Keratinocyte (primary cell): Measurements from ENCODE around the gene HYPK. TPM values are rescaled to one million over a fixed set of nuclear protein-coding genes. Genes with fewer than 3 reads are reported as not detected.
A peak's percentile ranks its signal among the peaks of the same experiment; 100 is the strongest.

Source experiments
- DNase-seq: peaks from one replicate; pipeline ENCODE4 v3.0.0-alpha.2; 2011; ENCODE audit warnings: low read depth, missing footprints, low spot score
- FAIRE-seq: peaks from 2 replicates; lab custom pipeline; 2011; peaks lifted over from hg19 to GRCh38; lab: Jason Lieb, UNC
- H2AFZ ChIP-seq: 2 replicates; pipeline ENCODE4 v1.6.0; 2012; ENCODE audit warnings: low read length, control low read depth, inconsistent platforms; ENCODE audit not compliant: control insufficient read depth
- H3K27ac ChIP-seq: 2 replicates; pipeline ENCODE4 v1.5.1; 2011; ENCODE audit warnings: low read length; ENCODE audit not compliant: control insufficient read depth, insufficient read depth
- H3K27me3 ChIP-seq: 3 replicates; pipeline ENCODE4 v1.6.0; 2011; ENCODE audit warnings: low read length; ENCODE audit not compliant: control insufficient read depth, insufficient read depth; ENCODE audit errors: extremely low read depth
- H3K36me3 ChIP-seq, 2 experiments: 2 replicates in 1 of 2; 3 replicates in 1 of 2; pipeline ENCODE4 v1.5.1; 2011; ENCODE audit warnings: low read length in 2 of 2, mild to moderate bottlenecking in 1 of 2; ENCODE audit not compliant: control insufficient read depth in 2 of 2, insufficient read depth in 2 of 2; ENCODE audit errors: extremely low read depth in 1 of 2
- H3K4me1 ChIP-seq: 3 replicates; pipeline ENCODE4 v1.5.1; 2011; ENCODE audit warnings: low read length; ENCODE audit not compliant: control insufficient read depth, insufficient read depth; ENCODE audit errors: extremely low read depth
- H3K4me2 ChIP-seq: 3 replicates; pipeline ENCODE4 v1.6.0; 2011; ENCODE audit warnings: low read depth, low read length; ENCODE audit not compliant: control insufficient read depth, insufficient read depth; ENCODE audit errors: extremely low read depth
- H3K4me3 ChIP-seq, 3 experiments: fragments of 200-600 bp in 1 of 3; sonication (generic) in 1 of 3; 2 replicates in 2 of 3; 3 replicates in 1 of 3; pipeline ENCODE4 v1.5.1; 2011 to 2016; ENCODE audit warnings: low read length in 3 of 3, mild to moderate bottlenecking in 3 of 3, control low read depth in 2 of 3, inconsistent platforms in 1 of 3, low read depth in 1 of 3, mixed read lengths in 1 of 3, mixed run types in 1 of 3, moderate library complexity in 1 of 3; ENCODE audit not compliant: control insufficient read depth in 2 of 3, insufficient read depth in 2 of 3; ENCODE audit errors: extremely low read depth in 1 of 3
- H3K79me2 ChIP-seq: 2 replicates; pipeline ENCODE4 v1.6.0; 2012; ENCODE audit warnings: low read length; ENCODE audit not compliant: control insufficient read depth, insufficient read depth
- H3K9ac ChIP-seq: 3 replicates; pipeline ENCODE4 v1.6.0; 2011; ENCODE audit warnings: low read length; ENCODE audit not compliant: control insufficient read depth, insufficient read depth; ENCODE audit errors: extremely low read depth
- H3K9me1 ChIP-seq: 3 replicates; pipeline ENCODE4 v1.6.0; 2011; ENCODE audit warnings: low read length; ENCODE audit not compliant: control insufficient read depth, insufficient read depth; ENCODE audit errors: extremely low read depth
- H3K9me3 ChIP-seq: 2 replicates; pipeline ENCODE4 v1.5.1; 2012; ENCODE audit warnings: low read depth, low read length; ENCODE audit not compliant: control insufficient read depth
- H4K20me1 ChIP-seq: 3 replicates; pipeline ENCODE4 v1.6.0; 2011; ENCODE audit warnings: low read length; ENCODE audit not compliant: control insufficient read depth, insufficient read depth; ENCODE audit errors: extremely low read depth
- EZH2 ChIP-seq: IDR thresholded peaks from one replicate; pipeline ENCODE4 v1.6.1; 2012; ENCODE audit warnings: inconsistent platforms, mild to moderate bottlenecking, low read length, moderate library complexity
- dilution Hi-C: fragments of 300-500 bp; cut with MboI; formaldehyde crosslinking; loops from one replicate; pipeline ENCODE4 v1.7.0; 2020; ENCODE audit warnings: low sequenced_read_pairs; ENCODE audit not compliant: extremely low pct_ligation_motif_present
- polyA plus RNA-seq, 5 experiments: library from polyadenylated mRNA; depleted of rRNA in 3 of 5; stranded (reverse) in 3 of 5; stranded (forward) in 1 of 5; unstranded in 1 of 5; fragments of >200 nt; gene quantifications; 1 replicate in 1 of 5; 2 replicates in 3 of 5; 3 replicates in 1 of 5; pipeline versions ENCODE4 v1.2.1 to v1.2.3, GENCODE V29; 2011 to 2012; ENCODE audit warnings: missing spikeins in 2 of 5, low read depth in 1 of 5, low replicate concordance in 1 of 5
- TF ChIP-seq, protein P1 (sequence below), 3 experiments: IDR thresholded peaks in 1 of 3; conservative IDR thresholded peaks in 1 of 3; optimal IDR thresholded peaks in 1 of 3; 2 replicates in 2 of 3; 3 replicates in 1 of 3; pipeline versions ENCODE3 to v1.5.1; 2011; ENCODE audit warnings: low read length in 3 of 3, mild to moderate bottlenecking in 3 of 3, moderate library complexity in 2 of 3, control low read depth in 1 of 3, inconsistent platforms in 1 of 3; ENCODE audit not compliant: insufficient read depth in 2 of 3; ENCODE audit errors: extremely low read depth in 1 of 3

Gene HYPK
- polyA plus RNA-seq, 1 donor (not counting 4 experiments of a cell fraction or from before 2014, with no cell fraction given) = 27.5 TPM

- Histone ChIP-seq H3K4me1 (peaks cover 20% of the 10 kb centered on the region), H3K4me2 (peak overlapping the region; percentile 97), H4K20me1 (no peaks in the 10 kb centered on the region), H3K4me3 (peak overlapping the region; percentile 48 to 92 (median 82)), H3K79me2 (no peaks in the 10 kb centered on the region), H3K9me1 (no peaks in the 10 kb centered on the region), H3K9ac (peak overlapping the region; percentile 87), H3K36me3 (peaks cover 9 to 22% of the 10 kb centered on the region in 2 experiments), H3K27me3 (no peaks in the 10 kb centered on the region), H2AFZ (peak overlapping the region; percentile 35), H3K27ac (peak overlapping the region; percentile 55), H3K9me3 (no peaks in the 10 kb centered on the region)
- TF ChIP-seq, protein P1, sequence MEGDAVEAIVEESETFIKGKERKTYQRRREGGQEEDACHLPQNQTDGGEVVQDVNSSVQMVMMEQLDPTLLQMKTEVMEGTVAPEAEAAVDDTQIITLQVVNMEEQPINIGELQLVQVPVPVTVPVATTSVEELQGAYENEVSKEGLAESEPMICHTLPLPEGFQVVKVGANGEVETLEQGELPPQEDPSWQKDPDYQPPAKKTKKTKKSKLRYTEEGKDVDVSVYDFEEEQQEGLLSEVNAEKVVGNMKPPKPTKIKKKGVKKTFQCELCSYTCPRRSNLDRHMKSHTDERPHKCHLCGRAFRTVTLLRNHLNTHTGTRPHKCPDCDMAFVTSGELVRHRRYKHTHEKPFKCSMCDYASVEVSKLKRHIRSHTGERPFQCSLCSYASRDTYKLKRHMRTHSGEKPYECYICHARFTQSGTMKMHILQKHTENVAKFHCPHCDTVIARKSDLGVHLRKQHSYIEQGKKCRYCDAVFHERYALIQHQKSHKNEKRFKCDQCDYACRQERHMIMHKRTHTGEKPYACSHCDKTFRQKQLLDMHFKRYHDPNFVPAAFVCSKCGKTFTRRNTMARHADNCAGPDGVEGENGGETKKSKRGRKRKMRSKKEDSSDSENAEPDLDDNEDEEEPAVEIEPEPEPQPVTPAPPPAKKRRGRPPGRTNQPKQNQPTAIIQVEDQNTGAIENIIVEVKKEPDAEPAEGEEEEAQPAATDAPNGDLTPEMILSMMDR (optimal IDR thresholded peaks at IDR 0.05 in 1 of 3, IDR thresholded peaks at IDR 0.05 in 1 of 3, conservative IDR thresholded peaks at IDR 0.05 in 1 of 3; ENCODE audit: extremely low read depth in 1 of 3, insufficient read depth in 2 of 3, low read length in 3 of 3) = peak; percentile 76 to 90 (median 85)
- TF ChIP-seq EZH2 = no peak
- dilution Hi-C loops = no loop called here
- DNase-seq (peak; percentile 74), FAIRE-seq (peak; percentile 87)
Measured at GRCh38 chr15:43775411-43775965, 24.9 kb upstream of the HYPK start.

- Histone ChIP-seq H3K4me3 (peak overlapping the region; percentile 48 to 92 (median 82)), H3K9me3 (no peaks in the 10 kb centered on the region), H3K9me1 (no peaks in the 10 kb centered on the region), H3K9ac (peak overlapping the region; percentile 87), H3K27ac (peak overlapping the region; percentile 55), H3K79me2 (no peaks in the 10 kb centered on the region), H2AFZ (peak overlapping the region; percentile 88), H3K4me1 (peaks cover 20% of the 10 kb centered on the region), H3K4me2 (peak overlapping the region; percentile 97), H4K20me1 (no peaks in the 10 kb centered on the region), H3K27me3 (no peaks in the 10 kb centered on the region), H3K36me3 (peaks cover 9 to 22% of the 10 kb centered on the region in 2 experiments)
- no peak for TF ChIP-seq EZH2
- TF ChIP-seq, protein P1 (optimal IDR thresholded peaks at IDR 0.05 in 1 of 3, IDR thresholded peaks at IDR 0.05 in 1 of 3, conservative IDR thresholded peaks at IDR 0.05 in 1 of 3; ENCODE audit: extremely low read depth in 1 of 3, insufficient read depth in 2 of 3, low read length in 3 of 3) = no peak
- DNase-seq = no peak
- dilution Hi-C loops = no loop called here
- FAIRE-seq = no peak
Measured at GRCh38 chr15:43776101-43776717, 24.2 kb upstream of the HYPK start.
